Endometrial microvascular endothelial cells (primary cell): ENCODE measurements around the gene CSN1S1. TPM values are rescaled to one million over a fixed set of nuclear protein-coding genes. Genes with fewer than 3 reads are reported as not detected.

Source experiments
- in situ Hi-C: cut with HindIII; loops from 2 replicates; pipeline ENCODE4 v1.10.0; 2017; ENCODE audit warnings: low sequenced_read_pairs, low pct_unique_long_range_greater_than_20kb; ENCODE audit errors: inconsistent ontology term
- total RNA-seq: library from RNA; depleted of rRNA; stranded (reverse); fragments of >200 nt; gene quantifications from one replicate; pipeline ENCODE4 v1.2.3, GENCODE V29; 2015; ENCODE audit errors: inconsistent ontology term

Gene CSN1S1
- total RNA-seq, 1 donor from 2014 or later, result not detected

- in situ Hi-C loops, result no loop called here
Observed at GRCh38 chr4:69977582-69977981, 46.7 kb downstream of the CSN1S1 start.

GRCh38 chr4:69984030-69984443 is 53.2 kb downstream of the CSN1S1 start:
- in situ Hi-C loops, result no loop called here

GRCh38 chr4:69986663-69987062 is 55.8 kb downstream of the CSN1S1 start:
- in situ Hi-C loops, result no loop called here

DNA sequence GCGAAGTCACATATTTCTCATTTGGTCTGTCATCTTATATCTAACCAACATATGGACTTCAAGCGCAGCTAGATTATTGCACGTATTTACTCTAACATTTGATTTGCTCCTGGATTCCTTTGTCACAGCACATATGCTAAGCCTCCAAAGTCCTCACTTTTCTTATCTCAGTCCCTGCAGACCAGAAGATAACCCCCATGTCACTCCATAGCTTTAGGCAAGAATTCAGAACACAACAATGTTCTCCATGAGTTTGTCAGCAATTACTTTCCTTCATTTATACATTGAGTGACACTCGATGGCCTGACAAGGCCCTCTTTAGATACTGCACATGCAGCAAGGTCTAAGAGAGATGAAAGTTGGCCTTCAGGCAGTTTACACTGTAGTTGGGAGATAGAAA is 60.1 kb downstream of the CSN1S1 start:
- in situ Hi-C loops, result no loop called here

DNA sequence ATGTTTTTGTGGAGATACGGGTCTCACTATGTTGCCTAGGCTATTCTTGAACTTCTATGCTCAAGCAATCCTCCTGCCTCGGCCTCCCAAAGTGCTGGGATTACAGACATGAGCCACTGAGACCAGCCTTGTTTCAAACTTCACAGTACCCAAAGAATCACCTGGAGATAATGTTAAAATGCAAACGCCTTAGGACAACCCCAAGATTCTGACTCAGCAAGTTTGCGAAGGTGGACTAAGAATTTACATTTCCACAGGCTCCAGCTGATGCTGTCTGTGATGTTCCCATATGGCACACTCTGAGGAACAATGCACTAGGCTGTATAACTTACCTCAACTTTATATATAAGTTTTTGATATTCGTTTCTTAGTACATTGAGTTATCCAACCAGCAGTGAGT is 63.9 kb downstream of the CSN1S1 start:
- in situ Hi-C loops, result no loop called here

DNA sequence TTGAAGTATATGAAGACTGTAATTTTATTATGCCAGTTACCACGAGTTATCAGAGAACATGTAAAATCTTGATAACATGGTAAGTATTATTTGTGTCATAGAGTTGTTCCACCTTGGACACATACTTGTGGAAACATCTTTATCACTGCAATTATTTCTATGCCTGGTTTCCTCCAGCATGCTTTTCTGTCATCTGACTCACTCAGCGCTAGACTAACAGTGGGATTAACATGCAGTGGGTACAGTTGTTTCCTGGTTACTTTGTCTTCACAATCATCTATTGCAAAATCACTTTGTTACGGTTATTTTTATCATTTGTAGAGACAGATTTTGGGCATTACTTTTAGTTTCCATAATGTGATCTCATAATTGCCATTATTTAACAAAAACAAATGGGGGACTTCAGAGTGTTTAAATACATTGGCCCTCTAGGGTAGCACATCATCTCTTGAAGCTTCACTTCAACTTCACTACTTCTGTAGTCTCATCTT is 64.7 kb downstream of the CSN1S1 start, which contains the start of gene STATH:
STATH (plus strand) TSS at position 441 of the 491 bp plus-strand sequence. CDS start 2,472 bp downstream, outside the sequence.
- in situ Hi-C loops, result no loop called here

Other genes with a start within 250 kb of the CSN1S1 start
- 29.3 TPM for gene SULT1B1, start 170.4 kb upstream of the CSN1S1 start, total RNA-seq
- 6.9 TPM for gene SULT1E1, start 70.9 kb upstream of the CSN1S1 start, total RNA-seq
- gene CSN2, start 34.7 kb downstream of the CSN1S1 start, total RNA-seq, result not detected
- gene STATH, start 64.9 kb downstream of the CSN1S1 start, total RNA-seq, result not detected
- gene HTN3, start 97.4 kb downstream of the CSN1S1 start, total RNA-seq, result not detected
- not detected for gene HTN1, start 119.4 kb downstream of the CSN1S1 start, total RNA-seq
- not detected for gene PRR27, start 223.2 kb downstream of the CSN1S1 start, total RNA-seq